ENCODE results near the gene OTOG.

Gene OTOG

GRCh38 chr11:17552392-17553248, 5.6 kb downstream of the OTOG start:
- no peaks in the 10 kb centered on the region for H3K4me1 Mint-ChIP-seq (ENCODE audit: low read depth)
- H3K27me3 Mint-ChIP-seq = peaks cover 13% of the 10 kb centered on the region
- no peaks in the 10 kb centered on the region for H3K36me3 Mint-ChIP-seq (ENCODE audit: low read depth)
- no peak overlapping the region for H3K27ac Mint-ChIP-seq
- intact Hi-C loops (cut with micrococcal nuclease) = no loop called here
- no peak overlapping the region for H3K4me3 Mint-ChIP-seq
- H3K9me3 Mint-ChIP-seq = no peaks in the 10 kb centered on the region

DNA sequence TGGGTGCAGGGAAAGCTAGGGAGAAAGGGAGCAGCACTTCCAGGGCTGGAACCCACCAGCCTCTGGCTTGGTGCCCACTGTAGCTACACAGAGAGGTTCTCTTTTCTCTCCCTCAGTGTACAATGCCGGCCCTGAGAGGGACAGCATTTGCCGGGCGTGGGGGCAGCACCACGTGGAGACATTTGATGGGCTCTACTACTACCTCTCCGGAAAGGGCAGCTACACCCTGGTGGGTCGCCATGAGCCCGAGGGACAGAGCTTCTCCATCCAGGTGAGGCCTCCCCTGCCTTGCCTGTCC, 6.1 kb downstream of the OTOG start:
- Mint-ChIP-seq H3K27me3 (peaks cover 7% of the 10 kb centered on the region), H3K36me3 (ENCODE audit: low read depth) (no peaks in the 10 kb centered on the region), H3K9me3 (no peaks in the 10 kb centered on the region), H3K4me3 (no peak overlapping the region), H3K27ac (no peak overlapping the region), H3K4me1 (ENCODE audit: low read depth) (no peaks in the 10 kb centered on the region)
- intact Hi-C loops (cut with micrococcal nuclease) = no loop called here

GRCh38 chr11:17554487-17554886, 7.4 kb downstream of the OTOG start:
- peaks cover 2% of the 10 kb centered on the region for H3K27me3 Mint-ChIP-seq
- no peaks in the 10 kb centered on the region for H3K9me3 Mint-ChIP-seq
- H3K27ac Mint-ChIP-seq = no peak overlapping the region
- no peak overlapping the region for H3K4me3 Mint-ChIP-seq
- H3K4me1 Mint-ChIP-seq (ENCODE audit: low read depth) = no peaks in the 10 kb centered on the region
- intact Hi-C loops (cut with micrococcal nuclease) = no loop called here
- no peaks in the 10 kb centered on the region for H3K36me3 Mint-ChIP-seq (ENCODE audit: low read depth)

DNA sequence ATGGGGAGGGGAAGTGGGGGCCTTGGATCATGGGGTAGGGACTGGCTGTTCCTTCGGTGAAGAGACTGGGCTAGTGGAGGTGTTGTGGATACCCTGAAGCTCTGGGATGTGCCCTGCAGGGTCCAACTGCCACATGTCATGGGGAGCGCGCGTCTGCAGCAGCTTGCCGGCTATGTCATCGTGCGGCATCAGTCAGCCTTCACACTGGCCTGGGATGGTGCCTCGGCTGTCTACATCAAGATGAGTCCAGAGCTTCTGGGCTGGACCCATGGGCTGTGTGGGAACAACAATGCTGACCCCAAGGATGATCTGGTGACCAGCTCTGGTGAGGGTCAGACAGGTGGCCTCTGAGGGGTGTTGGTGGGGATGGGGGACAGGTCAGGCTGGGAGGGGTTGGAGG, 9.9 kb downstream of the OTOG start:
- Mint-ChIP-seq H3K4me1 (ENCODE audit: low read depth) (no peaks in the 10 kb centered on the region), H3K9me3 (no peaks in the 10 kb centered on the region), H3K27ac (no peak overlapping the region), H3K36me3 (ENCODE audit: low read depth) (no peaks in the 10 kb centered on the region), H3K4me3 (no peak overlapping the region), H3K27me3 (peaks cover 1% of the 10 kb centered on the region)
- intact Hi-C loops (cut with micrococcal nuclease) = no loop called here

- intact Hi-C loops (cut with micrococcal nuclease) = no loop called here
- H3K36me3 Mint-ChIP-seq (ENCODE audit: low read depth) = no peaks in the 10 kb centered on the region
- H3K4me1 Mint-ChIP-seq (ENCODE audit: low read depth) = no peaks in the 10 kb centered on the region
- H3K27me3 Mint-ChIP-seq = peaks cover 1% of the 10 kb centered on the region
- H3K9me3 Mint-ChIP-seq = no peaks in the 10 kb centered on the region
- no peak overlapping the region for H3K4me3 Mint-ChIP-seq
- H3K27ac Mint-ChIP-seq = no peak overlapping the region
Observed at GRCh38 chr11:17558025-17558780, 11.1 kb downstream of the OTOG start.

DNA sequence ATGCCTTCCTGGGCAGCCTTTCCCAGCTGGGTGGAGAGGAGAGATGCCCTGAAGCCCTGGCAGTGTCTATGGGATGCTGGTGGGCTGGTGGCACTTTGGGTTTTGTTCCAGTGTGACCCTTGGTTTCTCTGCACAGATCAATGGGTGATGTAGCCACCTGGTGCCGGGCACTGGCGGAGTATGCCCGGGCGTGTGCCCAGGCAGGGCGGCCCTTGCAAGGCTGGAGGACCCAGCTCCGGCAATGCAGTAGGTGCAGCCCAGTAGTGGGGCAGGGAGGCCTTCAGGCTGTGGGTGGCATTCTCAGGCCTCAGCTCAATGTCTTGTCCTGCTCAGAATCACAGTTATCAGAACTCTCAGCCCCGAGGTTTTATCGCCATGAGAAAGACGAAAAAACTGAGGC, 11.9 kb downstream of the OTOG start:
- H3K9me3 Mint-ChIP-seq = no peaks in the 10 kb centered on the region
- H3K4me1 Mint-ChIP-seq (ENCODE audit: low read depth) = no peaks in the 10 kb centered on the region
- H3K27ac Mint-ChIP-seq = no peak overlapping the region
- H3K36me3 Mint-ChIP-seq (ENCODE audit: low read depth) = no peaks in the 10 kb centered on the region
- H3K27me3 Mint-ChIP-seq = peaks cover 1% of the 10 kb centered on the region
- intact Hi-C loops (cut with micrococcal nuclease) = no loop called here
- no peak overlapping the region for H3K4me3 Mint-ChIP-seq

- Mint-ChIP-seq H3K9me3 (no peaks in the 10 kb centered on the region), H3K4me3 (no peak overlapping the region), H3K36me3 (ENCODE audit: low read depth) (no peaks in the 10 kb centered on the region), H3K27ac (no peak overlapping the region), H3K27me3 (peaks cover 1% of the 10 kb centered on the region), H3K4me1 (ENCODE audit: low read depth) (no peaks in the 10 kb centered on the region)
- intact Hi-C loops (cut with micrococcal nuclease) = no loop called here
Observed at GRCh38 chr11:17559341-17560087, 12.5 kb downstream of the OTOG start.

DNA sequence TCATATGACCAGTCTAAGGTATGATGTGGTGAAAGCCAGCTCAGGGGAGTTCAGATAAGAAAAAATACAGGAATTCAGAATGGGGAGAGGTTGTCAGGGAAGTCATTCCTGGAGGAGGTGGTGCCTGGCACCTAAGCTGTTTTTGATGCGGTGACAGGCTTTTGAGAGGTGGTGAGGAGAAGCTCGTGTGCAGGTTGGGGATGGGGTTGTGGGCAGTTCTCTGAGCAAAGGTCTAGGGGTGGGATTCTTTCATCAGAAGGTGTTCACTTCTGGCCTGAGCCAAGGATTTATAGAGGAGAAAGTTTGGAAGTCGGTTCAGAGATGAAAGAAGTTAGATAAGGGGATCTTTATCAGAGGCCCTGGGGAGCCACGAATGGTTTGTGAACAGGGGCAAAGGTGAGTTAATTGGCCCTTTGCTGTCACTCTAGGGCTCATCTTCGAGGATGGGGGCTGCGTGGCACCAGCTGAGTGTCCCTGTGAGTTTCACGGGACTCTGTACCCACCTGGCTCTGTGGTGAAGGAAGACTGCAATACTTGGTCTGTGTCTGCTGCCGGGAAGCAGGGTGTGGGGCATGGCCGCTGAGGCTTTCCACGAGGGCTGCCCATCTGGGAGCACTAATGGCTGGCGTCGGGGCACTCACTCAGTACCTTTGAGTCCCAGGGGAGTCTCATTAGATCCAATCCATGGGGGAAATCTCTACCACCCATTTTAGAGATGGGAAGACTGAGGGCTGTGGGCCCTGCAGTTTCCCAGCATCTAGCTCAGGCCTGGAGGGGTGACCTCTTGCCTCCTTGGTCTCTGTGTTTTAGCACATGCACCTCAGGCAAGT, 13.4 kb downstream of the OTOG start:
- no peak overlapping the region for H3K27ac Mint-ChIP-seq
- H3K4me3 Mint-ChIP-seq = no peak overlapping the region
- H3K36me3 Mint-ChIP-seq (ENCODE audit: low read depth) = no peaks in the 10 kb centered on the region
- H3K27me3 Mint-ChIP-seq = no peaks in the 10 kb centered on the region
- H3K4me1 Mint-ChIP-seq (ENCODE audit: low read depth) = no peaks in the 10 kb centered on the region
- no peaks in the 10 kb centered on the region for H3K9me3 Mint-ChIP-seq
- intact Hi-C loops (cut with micrococcal nuclease) = no loop called here

DNA sequence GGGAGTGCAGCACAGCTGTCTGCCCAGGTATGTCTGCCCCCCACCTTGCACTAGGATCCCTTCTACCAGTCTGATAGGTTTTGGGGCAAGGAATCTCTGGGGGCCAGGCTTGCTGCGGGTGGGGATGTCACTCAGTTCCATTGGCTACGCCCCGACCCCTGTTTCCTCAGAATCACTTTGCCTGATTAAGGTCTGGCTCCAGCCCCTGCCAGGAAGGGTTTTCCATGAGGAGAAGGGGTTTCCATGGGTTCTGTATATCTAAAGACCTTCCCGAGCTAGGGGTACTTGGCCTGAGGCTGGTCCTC, 14.0 kb downstream of the OTOG start:
- Mint-ChIP-seq H3K4me3 (no peak overlapping the region), H3K27ac (no peak overlapping the region), H3K27me3 (no peaks in the 10 kb centered on the region), H3K36me3 (ENCODE audit: low read depth) (no peaks in the 10 kb centered on the region), H3K9me3 (no peaks in the 10 kb centered on the region), H3K4me1 (ENCODE audit: low read depth) (no peaks in the 10 kb centered on the region)
- intact Hi-C loops (cut with micrococcal nuclease) = no loop called here

DNA sequence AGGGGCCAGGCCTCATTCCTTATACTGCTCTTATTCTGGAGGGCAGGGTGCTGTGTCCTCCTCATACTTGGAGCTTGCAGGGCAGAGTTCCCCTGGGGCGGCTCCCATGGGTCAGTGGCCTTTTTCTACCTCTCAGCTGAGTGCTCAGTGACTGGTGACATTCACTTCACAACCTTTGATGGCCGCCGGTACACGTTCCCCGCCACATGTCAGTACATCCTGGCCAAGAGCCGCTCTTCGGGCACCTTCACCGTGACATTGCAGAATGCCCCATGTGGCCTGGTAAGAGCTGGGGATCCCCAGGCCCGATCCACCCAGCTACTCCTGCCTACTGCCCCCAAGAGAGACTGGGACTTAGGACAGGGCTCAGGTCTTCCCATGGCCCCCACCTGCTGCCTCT, 14.5 kb downstream of the OTOG start:
- H3K4me3 Mint-ChIP-seq = no peak overlapping the region
- H3K27ac Mint-ChIP-seq = no peak overlapping the region
- H3K9me3 Mint-ChIP-seq = no peaks in the 10 kb centered on the region
- intact Hi-C loops (cut with micrococcal nuclease) = no loop called here
- no peaks in the 10 kb centered on the region for H3K4me1 Mint-ChIP-seq (ENCODE audit: low read depth)
- H3K36me3 Mint-ChIP-seq (ENCODE audit: low read depth) = no peaks in the 10 kb centered on the region
- H3K27me3 Mint-ChIP-seq = no peaks in the 10 kb centered on the region

DNA sequence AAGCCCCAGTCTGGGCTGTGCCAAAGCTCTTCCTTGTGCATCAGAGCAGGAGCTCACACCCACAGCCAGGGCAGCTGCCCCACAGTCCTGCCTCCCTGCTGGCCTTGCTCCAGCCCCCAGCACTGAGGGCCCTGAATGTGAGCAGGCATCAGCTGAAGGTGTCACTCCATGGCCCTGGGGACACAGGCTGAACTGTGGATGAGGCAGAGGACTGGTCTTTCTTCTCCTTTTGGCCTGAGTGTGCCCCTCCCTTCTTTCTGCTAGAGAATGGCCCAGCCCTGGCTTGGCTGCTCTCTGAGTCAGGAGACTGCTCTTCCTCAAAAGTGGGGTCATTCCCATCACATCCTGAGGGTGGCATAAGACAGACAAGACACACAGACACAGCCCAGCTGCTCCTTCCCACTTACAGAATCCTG, 16.2 kb downstream of the OTOG start:
- no peak overlapping the region for H3K4me3 Mint-ChIP-seq
- intact Hi-C loops (cut with micrococcal nuclease) = no loop called here
- H3K27ac Mint-ChIP-seq = no peak overlapping the region
- H3K27me3 Mint-ChIP-seq = no peaks in the 10 kb centered on the region
- H3K4me1 Mint-ChIP-seq (ENCODE audit: low read depth) = no peaks in the 10 kb centered on the region
- H3K9me3 Mint-ChIP-seq = no peaks in the 10 kb centered on the region
- no peaks in the 10 kb centered on the region for H3K36me3 Mint-ChIP-seq (ENCODE audit: low read depth)

DNA sequence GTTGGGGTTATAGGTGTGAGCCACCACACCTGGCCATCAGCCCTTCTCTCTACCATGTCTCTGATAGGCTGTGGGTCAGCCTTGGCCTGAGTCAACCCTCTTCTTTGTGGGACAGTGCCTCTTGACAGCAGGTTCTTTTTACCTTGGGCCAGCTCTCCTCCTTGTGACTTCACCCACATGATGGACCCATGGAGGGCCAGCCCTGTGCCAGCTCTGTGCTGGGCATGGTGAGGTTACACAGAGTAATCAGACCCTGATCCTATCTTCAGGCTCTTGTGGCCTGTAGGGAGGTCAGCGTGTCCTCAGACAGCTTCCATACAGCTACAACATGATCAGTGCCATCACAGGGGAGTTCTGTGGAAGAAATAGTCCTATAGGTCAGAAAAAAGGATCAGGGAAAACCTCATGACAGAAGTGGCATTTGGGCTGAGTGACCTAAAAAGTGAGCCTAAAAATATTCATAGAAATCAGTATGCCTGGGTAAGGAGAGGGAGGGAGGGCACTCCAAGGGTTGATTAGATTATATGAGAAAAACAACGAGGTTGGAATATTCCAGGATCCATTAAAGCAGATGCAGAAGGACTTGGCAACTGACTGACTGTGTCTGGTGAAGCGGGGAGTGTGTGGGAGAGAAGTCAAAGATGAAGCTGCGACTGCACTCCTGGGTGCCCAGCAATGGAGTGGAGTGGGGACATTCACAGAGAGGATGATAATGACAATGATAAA, 17.1 kb downstream of the OTOG start:
- Mint-ChIP-seq H3K4me3 (no peak overlapping the region), H3K36me3 (ENCODE audit: low read depth) (no peaks in the 10 kb centered on the region), H3K4me1 (ENCODE audit: low read depth) (no peaks in the 10 kb centered on the region), H3K9me3 (no peaks in the 10 kb centered on the region), H3K27ac (no peak overlapping the region), H3K27me3 (no peaks in the 10 kb centered on the region)
- intact Hi-C loops (cut with micrococcal nuclease) = no loop called here

DNA sequence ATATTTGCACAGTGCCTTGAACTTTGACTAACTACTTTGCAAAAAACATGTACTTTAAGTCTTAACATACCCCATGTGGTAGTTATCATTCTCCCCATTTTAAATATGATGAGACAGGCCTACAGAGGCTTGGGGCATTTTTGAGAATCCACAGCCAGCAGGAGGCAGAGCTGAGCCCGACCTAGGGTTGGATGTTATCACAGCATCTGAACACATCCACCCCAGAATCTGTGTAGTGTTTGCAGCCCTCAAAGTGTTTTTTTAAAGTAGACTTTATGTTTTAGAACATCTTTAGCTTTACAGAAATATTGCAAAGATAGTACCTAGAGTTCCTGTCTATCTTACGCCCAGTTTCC, 17.6 kb downstream of the OTOG start:
- H3K4me1 Mint-ChIP-seq (ENCODE audit: low read depth) = no peaks in the 10 kb centered on the region
- intact Hi-C loops (cut with micrococcal nuclease) = no loop called here
- no peak overlapping the region for H3K27ac Mint-ChIP-seq
- no peak overlapping the region for H3K4me3 Mint-ChIP-seq
- no peaks in the 10 kb centered on the region for H3K36me3 Mint-ChIP-seq (ENCODE audit: low read depth)
- no peaks in the 10 kb centered on the region for H3K27me3 Mint-ChIP-seq
- no peaks in the 10 kb centered on the region for H3K9me3 Mint-ChIP-seq
